ENCODE data around the gene LHX3.
A peak's percentile ranks its signal among the peaks of the same experiment; 100 is the strongest.

LHX3 gene

DNA sequence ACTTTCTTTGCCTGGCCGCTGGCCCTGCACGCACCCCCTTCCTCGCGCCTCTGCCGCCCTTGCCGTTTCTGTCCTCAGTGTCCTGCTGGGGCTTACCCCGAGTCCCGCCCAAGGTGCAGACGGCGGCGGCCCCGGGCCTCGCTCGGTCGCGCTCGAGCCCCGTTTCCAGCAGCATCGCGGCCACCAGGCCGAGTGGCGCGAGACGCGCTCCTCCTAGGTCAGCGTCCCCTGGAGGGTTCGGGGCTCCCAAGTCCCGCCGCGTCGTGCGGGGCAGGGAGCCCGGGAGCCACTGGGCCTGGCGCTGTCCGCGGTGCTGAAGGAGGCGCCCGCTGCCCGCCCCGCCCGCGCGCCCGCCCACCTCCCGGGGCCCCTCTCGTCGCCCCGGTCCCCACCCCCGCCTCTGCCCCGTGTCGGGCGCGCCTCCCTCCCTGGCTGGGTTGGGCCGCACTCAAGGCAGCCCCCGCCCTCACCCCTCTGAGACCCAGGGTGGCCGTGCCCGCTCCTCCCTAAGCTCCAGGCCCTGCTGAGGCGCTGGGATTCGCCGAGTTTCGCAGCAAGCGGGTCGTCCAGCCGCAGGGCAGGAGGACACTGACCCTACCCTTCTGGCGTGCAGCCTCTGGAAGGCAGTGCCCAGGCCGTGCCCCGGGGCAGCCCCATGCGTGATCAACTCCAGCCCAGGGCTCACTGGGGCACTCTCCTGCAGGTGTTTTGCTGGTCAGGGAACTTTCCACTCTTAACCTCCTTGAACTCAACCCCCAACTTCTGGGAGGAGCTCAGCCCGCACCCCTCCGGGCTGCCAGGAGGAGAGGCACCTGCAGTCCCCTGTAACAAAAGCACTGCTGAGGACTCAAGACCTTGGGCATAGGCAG, at the start of gene LHX3:
Gene LHX3, minus strand, starts transcription at position 291 of the 869 bp plus-strand sequence. Its CDS starts 116 bp downstream, at position 175.
- peak; percentile 62 for DNase-seq (ENCODE audit: low spot score)

DNA sequence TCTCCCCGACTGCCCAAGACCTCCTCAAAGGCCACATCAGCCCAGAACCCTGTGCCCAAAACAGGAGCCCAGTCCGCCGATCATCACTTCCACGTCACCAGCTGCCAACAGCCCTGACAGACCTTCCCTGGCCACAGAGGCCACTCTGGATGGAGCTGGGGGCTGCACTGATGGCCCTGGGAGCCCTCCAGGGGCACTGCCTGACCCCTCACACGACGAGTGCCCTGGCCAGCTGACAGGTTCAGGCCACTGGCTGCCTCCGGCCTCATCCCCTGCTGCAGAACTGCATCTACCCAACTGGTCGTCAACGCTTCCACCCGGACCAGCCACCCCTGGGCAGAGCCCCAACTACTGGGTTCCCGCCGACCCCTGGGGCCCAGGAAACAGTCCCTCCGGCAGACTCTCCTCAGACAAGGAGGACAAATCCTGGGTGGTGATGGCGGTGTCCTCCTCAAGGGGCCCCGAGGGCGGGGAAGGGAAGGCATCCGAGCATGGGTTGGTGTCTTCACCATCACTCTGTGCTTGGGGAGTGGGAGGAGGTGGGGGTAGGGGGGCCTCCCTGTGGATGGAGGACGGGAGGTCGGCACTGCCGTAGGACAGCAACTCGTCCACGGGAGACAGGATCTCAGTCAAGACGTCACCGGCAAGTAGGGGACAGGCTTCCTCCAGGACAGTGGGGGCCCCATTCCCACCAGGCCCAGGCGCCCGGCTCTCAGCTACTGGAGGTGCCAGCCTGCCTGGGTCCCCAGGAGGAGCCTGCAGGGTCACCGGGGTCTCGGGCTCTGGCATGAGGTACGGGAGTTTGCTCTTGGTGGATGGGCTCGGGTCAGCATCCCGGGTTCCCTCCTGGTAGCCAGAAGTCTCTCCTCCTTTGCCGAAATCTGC, 48.6 kb upstream of the LHX3 start:
- DNase-seq (ENCODE audit: low spot score): no peak

DNA sequence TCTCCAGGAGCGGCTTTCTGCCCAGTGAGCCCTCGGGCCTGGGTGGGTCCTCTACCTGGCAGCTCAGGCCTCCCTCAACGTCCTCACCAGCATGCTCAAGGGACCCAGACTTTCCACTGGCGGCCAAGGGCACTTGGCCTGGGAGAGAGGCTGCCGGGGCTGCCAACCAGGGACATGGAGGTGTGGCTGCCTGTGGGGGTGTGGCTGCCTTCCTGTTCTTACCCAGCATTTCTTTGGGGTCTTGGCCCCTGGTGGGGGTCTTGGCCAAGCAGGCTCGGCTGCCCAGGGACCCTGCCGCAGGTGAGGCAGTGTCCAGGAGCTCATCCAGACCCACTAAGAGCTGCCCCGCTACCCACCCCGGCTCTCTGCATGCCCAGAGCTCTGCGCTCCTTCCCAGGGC, 47.9 kb upstream of the LHX3 start:
- no peak for DNase-seq (ENCODE audit: low spot score)

DNA sequence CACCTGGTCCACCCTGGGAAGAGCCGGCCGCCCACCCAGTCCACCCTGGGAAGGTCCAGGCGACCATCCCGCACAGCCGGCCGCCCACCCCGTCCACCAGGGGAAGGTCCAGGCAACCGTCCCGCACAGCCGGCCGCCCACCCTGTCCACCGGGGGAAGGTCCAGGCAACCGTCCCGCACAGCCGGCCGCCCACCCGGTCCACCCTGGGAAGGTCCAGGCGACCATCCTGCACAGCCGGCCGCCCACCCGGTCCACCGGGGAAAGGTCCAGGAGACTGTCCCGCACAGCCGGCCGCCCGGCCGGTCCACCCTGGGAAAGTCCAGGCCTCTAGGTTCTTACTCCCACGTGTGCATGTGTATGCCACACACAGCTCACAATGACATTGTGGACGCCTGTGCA, 47.4 kb upstream of the LHX3 start:
- DNase-seq (ENCODE audit: low spot score): no peak

DNA sequence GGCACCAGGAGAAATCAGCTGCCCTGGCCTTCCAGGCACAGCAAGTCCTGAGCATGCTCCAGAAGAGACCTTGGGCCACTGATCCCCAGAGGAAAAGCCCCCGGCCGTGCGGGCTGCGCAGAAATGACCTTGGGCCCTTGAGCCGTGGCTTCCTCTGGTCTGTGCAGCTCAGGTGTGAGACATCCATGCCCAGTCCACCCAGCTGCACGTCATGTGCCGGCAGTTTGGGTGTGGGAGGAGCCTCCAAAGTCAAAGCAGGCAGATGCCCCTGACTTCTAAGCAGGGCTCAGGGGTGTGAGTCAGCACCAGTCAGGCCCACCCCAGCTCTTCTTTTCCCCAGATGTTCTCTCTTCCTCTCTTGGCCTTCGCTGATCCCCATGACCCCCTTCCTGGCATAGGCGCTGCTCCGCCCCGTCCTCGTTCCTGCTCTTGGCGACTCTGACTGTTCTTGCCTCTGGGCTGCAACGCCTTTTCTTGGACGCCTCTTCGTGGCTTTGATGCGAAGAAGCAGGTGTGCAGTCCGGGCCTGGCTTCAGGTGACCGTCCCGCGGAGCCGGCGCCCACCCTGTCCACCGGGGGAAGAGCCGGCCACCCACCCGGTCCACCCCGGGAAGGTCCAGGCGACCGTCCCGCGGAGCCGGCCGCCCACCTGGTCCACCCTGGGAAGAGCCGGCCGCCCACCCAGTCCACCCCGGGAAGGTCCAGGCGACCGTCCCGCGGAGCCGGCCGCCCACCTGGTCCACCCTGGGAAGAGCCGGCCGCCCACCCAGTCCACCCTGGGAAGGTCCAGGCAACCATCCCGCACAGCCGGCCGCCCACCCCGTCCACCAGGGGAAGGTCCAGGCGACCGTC, 46.6 kb upstream of the LHX3 start:
- no peak for DNase-seq (ENCODE audit: low spot score)

DNA sequence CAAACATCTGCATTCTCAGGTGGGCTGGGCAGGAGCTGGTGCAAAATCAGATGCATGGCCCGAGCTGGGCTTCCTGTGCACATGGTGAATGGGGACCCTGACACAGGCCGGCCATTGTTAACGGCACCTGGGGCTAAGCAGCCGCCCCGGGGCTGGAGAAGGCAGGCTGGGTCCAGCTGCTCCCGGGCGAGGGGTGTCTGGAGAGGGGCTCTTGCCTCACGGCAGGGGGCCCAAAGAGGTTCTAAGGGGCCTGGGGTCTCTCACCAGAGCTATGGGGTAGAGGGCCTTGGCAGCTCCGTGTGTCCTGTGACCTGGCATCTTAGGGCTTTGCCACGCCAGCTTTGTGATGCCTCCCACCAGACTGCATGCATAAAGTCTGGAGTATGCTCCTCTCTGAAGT, 45.7 kb upstream of the LHX3 start:
- DNase-seq (ENCODE audit: low spot score): no peak

DNA sequence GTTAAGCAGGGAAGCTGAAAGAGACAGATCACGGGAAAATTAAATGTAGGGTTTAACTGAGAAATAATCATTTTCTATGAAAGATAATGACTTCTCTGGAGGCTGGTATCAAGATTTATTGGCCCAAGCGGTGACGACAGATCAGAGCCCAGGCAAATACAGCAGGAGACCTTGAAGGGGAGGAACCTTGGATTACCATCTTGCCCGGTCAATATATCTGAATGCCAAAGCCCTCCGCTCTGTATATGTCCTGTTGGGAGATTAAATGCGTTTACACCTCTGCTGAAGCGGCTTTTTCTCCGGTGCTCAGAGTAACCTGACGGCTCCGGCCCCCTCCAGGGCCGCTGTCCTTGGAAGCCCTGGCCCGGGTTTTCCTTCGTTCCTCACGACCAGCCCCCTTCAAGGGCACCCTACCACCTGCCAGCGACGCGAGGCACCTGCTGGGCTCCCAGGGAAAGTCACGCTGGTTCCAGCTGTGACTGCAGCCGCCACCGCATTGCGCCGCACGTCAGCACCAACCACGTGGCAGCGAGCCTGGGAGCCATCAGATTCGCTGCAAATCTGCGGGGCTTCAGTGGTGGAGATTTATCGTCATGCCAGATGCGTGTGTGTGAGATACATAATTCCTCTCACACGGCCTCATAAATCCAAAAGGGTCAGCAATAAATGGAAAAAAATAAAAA, 45.1 kb upstream of the LHX3 start:
- peak; percentile 21 for DNase-seq (ENCODE audit: low spot score)

DNA sequence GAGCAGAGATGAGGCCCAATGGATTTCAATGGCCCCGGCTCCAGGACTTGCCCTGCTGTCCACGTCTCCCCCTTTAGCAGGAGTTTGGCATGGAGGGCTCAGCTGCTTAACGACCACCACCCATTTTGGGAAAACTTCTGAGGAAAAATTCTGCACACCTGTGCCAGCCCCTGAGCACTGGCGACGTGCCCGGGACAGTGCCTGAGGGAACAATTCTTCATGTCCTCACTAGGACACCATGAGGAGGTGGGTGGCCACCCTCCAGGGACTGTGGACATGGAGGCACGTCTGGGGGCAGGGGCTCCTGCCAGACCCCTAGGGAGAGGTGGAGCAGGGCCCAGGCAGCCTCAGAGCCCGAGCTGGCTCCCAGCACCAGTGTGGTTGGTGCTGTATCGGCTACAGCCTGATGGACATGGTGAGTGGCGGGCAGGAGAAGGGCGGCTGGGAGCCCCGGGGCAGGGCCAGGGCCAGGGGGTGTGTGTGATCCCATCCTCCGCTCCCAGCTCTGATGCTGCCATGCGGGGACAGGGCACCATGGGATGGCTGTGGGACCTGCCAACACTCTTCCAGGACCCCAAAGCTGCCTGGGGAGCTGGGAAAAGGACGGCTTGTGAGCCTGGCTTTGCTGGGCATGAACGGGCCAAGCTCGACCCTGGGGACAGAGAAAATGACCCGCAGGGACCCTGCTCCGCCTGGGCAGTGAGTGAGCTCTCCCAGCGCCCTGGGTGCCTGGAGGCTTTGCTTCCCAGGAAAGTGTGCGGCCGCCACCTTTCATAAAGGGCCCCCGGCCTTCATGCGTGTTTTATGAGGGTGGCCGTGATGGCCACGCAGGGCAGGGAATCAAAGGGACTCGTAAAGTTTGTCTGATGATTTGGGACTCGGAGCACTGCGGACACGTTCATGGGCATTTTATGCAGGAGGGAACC, 44.3 kb upstream of the LHX3 start:
- no peak for DNase-seq (ENCODE audit: low spot score)

DNA sequence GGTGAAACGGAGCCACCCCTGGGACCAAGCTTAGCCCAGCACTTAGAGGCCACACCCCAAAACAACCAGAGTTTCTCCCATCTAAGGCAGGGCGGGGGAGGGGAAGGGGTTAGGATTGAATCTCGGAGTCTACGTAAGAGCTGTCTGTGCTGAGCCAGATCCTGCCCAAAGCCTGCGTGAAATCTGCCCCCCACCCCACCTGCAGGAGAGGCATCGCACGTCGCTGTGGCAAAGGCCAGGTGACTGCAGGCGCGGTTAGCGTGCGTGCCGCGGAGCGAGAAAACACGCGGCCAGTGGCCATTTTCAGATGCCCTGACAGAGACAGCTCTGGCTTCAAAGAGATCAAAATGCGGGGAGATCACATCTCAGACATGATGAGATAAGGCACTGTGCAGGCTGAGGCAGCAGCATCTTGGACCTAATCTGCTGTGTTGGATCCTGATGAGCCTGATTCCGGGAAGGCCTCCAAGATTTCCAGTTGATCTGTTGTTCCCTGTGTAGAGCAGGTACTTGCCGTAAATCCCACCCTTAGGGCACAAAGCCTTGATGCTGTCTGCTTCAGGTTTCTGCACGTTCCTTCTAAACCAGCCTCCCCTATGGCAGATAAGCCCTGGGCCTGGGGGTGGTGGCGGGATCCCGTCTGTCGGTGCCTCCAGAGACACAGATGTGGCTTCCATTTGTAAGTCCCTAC, 43.2 kb upstream of the LHX3 start:
- DNase-seq (ENCODE audit: low spot score): no peak

DNA sequence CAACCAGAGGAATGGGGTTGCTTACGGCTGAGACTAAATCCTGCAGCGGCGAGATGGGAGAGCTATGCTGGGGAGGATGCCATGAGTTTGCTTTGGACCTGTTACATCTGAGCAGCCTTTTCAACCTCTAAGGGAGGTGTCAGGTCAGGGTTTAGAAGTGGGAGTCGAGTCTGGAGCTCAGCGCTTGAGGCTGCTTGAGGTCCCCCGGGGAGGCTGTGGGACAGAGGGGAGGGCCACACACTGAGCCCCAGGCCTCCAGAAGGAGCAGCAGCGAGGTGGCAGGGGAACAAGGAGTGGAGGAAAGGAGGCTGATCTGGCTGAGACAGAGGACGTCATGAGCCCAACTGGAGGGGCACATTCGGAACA, 42.6 kb upstream of the LHX3 start:
- no peak for DNase-seq (ENCODE audit: low spot score)

DNA sequence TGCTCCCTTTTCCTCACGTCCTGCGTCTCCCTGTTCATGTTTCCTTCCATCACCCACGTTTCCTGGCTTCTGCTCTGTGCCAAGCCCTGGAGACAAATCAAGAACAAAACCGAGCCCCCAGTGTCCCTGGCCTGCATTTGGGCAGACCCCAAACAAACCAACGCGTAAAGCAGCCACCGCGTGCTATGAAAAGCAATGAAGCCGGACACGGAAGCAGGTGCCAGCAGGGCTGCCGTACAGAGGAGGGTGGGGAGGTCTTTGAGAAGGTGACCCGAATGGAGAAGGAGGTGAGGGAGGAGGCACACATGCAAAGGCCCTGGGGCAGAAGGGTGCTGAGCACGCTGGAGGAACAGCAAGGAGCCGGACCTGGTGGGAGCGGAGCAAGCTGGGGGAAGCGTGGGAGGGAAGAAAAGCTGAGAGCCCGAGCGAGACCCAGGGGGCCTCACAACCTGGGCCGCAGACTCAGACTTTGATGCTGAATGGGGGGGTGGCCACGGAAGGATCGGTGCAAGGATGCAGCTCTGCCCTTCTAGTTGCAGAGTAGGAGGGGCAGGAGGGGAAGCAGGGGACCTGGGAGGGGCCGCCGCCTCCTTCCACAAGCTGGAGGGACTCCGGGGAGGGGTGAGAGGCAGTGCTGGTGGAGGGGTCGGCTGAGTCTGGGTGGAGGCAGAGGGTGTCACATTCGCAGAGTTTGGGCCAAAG, 42.1 kb upstream of the LHX3 start:
- no peak for DNase-seq (ENCODE audit: low spot score)

DNA sequence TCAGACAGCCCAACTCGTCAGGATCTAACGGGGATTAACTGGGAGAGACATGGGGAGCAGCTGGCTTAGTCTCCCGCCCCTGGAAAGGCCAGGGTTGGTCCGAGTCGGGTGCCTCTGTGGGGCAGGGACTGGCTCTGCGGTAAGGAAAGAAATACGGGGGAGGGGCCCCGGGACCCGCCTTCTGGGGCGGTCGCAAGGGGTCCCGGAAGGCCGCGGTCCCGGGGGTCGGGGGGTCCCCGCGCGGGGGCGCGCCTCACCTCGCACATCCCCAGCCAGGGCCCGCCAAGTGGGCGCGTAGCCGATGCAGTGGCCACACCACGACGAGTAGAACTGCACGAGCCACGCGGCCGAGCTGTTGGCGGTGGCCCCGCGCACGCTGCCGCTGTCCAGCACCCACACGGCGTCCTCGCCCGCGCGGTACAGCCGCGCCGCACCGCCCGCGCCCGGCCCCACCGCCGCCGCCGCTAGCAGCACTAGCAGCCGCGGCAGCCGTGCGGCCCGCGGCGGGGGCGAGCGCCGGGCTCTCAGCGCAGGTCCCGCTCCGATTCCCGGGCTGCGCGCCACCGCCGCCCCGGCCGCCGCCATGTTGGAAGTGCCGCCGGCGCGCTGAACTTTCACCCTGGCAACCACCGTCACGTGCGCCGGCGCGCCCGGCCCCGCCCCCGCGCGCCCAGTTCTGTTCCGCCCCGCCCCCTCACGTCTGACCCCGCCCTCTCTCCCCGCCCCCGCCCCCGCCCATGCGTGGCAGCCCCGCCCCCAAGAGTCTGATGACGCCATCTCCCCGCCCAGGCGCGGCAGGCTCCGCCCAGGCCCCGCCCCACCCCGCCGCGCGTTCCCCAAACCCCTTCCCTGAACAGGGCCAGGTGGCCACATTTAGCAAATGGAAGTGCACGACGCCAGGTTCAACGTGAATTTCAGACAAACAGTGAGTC, 40.6 kb upstream of the LHX3 start, which contains the start of gene QSOX2:
Gene QSOX2, minus strand, starts transcription at position 594 of the 932 bp plus-strand sequence. Its CDS starts 9 bp downstream, at position 585.
- peak; percentile 97 for DNase-seq (ENCODE audit: low spot score)

DNA sequence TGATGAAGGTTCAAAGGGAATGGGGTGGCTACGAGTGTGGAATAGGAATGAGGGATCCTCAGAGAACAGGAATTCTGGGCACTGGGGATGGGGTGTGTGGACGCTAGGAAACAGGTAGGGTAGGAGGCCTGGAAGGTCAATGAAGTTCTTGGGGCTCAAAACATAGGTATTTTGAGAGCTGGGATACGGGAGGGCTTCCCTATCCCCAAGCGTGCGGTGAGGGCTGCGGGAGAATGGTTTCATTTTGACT, 40.0 kb upstream of the LHX3 start:
- no peak for DNase-seq (ENCODE audit: low spot score)

DNA sequence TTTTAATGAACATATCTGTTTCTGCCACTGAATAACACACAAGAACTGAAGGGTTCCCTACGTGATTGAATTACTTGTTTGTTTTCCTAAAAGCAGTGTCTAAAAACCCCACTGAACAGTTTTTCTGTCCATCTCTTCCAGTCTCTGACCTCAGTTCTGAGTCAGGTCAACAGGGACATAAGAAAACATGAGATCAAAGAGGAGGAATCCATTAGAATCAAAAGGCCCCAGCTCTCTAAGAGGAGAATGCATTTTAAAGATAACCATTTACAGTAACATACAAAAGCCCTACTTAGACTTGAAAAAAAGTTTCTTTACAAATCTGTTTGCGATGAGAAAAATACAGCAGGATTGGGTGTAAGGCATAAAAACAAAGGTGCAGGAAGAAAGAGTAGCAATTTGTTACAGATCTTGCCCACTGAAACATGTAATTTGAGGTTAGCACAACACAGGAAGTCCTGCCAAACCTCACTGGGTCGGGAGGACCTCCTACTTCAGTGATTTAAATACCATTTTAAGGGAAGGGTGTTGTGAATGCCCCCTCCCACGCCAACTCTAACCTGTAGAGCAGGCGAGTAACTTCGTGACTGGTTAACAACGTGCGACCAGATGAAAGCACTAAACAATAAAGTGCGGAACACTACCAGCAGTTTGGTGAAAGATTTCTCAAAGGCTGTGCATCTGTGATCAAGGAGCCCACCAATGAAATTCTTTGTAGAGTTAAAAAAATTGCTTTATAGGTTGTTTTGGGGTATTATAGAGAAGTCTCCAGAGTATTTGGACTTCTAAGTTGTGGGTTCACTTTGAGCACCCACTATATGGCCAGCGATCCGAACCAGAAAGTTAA, 39.4 kb upstream of the LHX3 start:
- DNase-seq (ENCODE audit: low spot score): no peak

DNA sequence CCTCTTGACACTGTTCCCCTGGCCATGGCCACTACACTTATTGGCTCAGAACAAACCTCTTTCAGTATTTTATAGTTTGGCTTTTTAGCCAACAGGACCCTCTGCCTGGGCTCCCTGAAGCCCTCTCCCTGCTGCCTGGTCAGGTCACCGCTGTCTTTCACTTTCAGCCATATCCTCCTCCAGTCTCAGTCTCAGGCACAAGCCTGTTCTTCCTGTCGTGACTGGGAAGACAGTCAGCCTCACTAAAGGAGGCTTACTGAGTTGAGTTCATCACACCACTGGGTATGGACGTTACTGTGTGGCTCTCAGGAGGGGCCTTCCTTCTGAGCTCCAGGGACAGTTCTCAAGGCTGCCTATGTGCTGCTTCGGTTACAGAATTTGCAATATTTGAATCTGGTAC, 38.7 kb upstream of the LHX3 start:
- DNase-seq (ENCODE audit: low spot score): no peak

DNA sequence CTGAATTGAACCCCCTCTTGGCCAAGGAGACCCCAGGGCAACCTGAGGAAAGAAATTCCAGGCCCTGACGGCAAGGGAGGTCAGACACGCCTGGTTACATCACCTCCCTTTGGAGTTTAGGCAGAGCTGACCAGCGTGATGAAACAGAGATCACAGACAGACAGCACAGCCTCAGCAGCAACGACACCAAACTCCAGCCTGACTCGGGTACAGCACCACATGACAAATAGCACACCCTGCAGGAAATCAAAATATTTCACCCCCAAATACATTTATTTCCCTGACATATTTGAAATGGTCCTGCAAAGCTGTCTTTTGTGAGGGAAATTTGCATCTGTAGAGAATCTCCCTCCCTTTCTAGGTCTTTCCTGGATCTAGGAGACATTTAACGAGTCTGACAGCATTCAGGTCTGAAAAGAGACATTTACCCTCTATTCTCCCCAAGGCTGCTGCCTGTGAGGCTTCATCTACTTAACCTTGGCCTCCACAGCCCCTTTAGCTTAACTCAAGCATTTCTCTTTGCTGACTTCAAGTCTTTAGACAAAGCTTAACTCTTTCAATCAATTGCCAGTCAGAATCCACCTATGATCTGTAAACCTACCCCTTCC, 38.1 kb upstream of the LHX3 start:
- no peak for DNase-seq (ENCODE audit: low spot score)

DNA sequence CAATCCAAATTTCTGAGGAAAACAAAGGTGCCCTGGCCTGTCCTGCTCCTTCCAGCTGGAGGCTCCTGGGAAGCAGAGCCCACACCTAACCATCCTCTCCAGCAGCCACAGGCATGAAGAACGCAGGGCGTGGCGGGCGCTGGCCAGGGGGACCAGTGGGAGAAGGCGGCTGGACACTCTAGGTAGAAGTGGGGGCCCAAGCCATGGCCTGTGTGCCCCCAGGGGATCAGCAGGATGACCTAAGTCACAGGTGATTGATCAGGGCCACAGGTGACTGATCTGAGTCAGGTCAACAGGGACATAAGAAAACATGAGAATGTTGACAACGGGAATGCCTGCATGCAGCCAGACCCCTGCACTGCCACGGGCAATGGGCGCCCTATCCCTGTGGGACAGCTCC, 37.3 kb upstream of the LHX3 start:
- no peak for DNase-seq (ENCODE audit: low spot score)

Measured in AG08395 (cell line).